Measurements from ENCODE around the gene RABGAP1L.

DNA sequence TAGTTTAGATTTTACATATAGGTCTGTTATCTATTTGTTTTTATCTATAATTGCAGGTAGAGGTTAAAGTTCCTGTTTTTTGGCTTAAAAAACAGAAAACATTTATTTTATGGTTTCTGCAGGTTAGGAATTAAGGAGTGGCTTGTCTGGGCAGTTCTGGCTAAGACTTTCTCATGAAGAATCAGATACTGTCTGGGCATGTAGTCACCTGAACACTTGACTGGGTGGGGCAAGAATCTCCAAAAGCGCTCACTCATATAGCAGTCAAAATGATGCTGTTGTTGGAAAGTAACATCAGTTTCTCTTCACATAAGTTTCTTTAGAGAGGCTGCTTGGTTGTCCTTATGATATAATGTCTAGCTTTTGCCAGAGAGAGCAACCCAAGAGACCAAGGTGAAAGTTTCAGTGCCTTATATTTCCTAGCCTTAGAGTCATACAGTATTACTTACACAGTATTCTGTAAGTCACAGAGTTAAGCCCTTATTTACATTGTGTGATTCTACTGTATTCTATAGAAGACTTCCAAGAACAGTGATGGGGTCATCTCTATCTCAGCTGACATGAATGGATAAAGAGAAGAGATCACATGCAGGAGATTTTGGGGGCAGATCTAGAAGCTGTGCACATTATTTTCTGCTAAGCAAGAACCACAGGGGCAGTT is 163.0 kb downstream of the RABGAP1L start:
- TF ChIP-seq, protein P1, sequence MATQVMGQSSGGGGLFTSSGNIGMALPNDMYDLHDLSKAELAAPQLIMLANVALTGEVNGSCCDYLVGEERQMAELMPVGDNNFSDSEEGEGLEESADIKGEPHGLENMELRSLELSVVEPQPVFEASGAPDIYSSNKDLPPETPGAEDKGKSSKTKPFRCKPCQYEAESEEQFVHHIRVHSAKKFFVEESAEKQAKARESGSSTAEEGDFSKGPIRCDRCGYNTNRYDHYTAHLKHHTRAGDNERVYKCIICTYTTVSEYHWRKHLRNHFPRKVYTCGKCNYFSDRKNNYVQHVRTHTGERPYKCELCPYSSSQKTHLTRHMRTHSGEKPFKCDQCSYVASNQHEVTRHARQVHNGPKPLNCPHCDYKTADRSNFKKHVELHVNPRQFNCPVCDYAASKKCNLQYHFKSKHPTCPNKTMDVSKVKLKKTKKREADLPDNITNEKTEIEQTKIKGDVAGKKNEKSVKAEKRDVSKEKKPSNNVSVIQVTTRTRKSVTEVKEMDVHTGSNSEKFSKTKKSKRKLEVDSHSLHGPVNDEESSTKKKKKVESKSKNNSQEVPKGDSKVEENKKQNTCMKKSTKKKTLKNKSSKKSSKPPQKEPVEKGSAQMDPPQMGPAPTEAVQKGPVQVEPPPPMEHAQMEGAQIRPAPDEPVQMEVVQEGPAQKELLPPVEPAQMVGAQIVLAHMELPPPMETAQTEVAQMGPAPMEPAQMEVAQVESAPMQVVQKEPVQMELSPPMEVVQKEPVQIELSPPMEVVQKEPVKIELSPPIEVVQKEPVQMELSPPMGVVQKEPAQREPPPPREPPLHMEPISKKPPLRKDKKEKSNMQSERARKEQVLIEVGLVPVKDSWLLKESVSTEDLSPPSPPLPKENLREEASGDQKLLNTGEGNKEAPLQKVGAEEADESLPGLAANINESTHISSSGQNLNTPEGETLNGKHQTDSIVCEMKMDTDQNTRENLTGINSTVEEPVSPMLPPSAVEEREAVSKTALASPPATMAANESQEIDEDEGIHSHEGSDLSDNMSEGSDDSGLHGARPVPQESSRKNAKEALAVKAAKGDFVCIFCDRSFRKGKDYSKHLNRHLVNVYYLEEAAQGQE (tag by site-specific recombination; IDR thresholded peaks at IDR 0.05), result no peak
- no peak for TF ChIP-seq GFI1B (tag by site-specific recombination; IDR thresholded peaks at IDR 0.05)
- no peak for TF ChIP-seq ZNF223 (tag by site-specific recombination; IDR thresholded peaks at IDR 0.05)
- TF ChIP-seq, protein P2, sequence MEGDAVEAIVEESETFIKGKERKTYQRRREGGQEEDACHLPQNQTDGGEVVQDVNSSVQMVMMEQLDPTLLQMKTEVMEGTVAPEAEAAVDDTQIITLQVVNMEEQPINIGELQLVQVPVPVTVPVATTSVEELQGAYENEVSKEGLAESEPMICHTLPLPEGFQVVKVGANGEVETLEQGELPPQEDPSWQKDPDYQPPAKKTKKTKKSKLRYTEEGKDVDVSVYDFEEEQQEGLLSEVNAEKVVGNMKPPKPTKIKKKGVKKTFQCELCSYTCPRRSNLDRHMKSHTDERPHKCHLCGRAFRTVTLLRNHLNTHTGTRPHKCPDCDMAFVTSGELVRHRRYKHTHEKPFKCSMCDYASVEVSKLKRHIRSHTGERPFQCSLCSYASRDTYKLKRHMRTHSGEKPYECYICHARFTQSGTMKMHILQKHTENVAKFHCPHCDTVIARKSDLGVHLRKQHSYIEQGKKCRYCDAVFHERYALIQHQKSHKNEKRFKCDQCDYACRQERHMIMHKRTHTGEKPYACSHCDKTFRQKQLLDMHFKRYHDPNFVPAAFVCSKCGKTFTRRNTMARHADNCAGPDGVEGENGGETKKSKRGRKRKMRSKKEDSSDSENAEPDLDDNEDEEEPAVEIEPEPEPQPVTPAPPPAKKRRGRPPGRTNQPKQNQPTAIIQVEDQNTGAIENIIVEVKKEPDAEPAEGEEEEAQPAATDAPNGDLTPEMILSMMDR (tag by site-specific recombination; IDR thresholded peaks at IDR 0.05), result no peak
- no peak for TF ChIP-seq IKZF3 (tag by site-specific recombination; IDR thresholded peaks at IDR 0.05)
- no peak for TF ChIP-seq SETDB1 (IDR thresholded peaks at IDR 0.05; ENCODE audit: insufficient read length, low read length)
- no peak for TF ChIP-seq GLI4 (tag by site-specific recombination; IDR thresholded peaks at IDR 0.05)
- TF ChIP-seq ZNF214 (tag by site-specific recombination; IDR thresholded peaks at IDR 0.05; ENCODE audit: borderline replicate concordance), result no peak

Measured in HEK293 (cell line).